Left ventricle myocardium inferior (tissue), 1 donor: Measurements from ENCODE around the gene DNAAF8. TPM values are rescaled to one million over a fixed set of nuclear protein-coding genes. Genes with fewer than 3 reads are reported as not detected.
"Not testable (repeated sequence)": the region's sequence is repeated elsewhere in the genome, so short reads cannot be mapped to it uniquely, and the experiment has no call there.

Source experiments
- DNase-seq: peaks from one replicate; pipeline ENCODE4 v3.0.0-alpha.2; 2020
- H3K27ac ChIP-seq: fragments of 200-600 bp; replicated peaks from 2 replicates; pipeline ENCODE4 v1.8.0; 2021
- H3K27me3 ChIP-seq: fragments of 200-600 bp; 2 replicates; pipeline ENCODE4 v1.8.0; 2021; ENCODE audit warnings: low read depth
- H3K36me3 ChIP-seq: fragments of 200-600 bp; 2 replicates; pipeline ENCODE4 v1.8.0; 2021
- H3K4me1 ChIP-seq: fragments of 200-600 bp; 2 replicates; pipeline ENCODE4 v1.8.0; 2021
- H3K4me3 ChIP-seq: fragments of 200-600 bp; 2 replicates; pipeline ENCODE4 v1.8.0; 2021; ENCODE audit warnings: mild to moderate bottlenecking, moderate library complexity
- H3K9me3 ChIP-seq: fragments of 200-600 bp; replicated peaks from 2 replicates; pipeline ENCODE4 v1.8.0; 2021
- intact Hi-C: fragments of 100-400 bp; cut with micrococcal nuclease; formaldehyde crosslinking; loops from one replicate; pipeline ENCODE4 v1.11.0; 2022
- total RNA-seq: library from RNA; stranded (reverse); fragmentation: NEBNext Ultra II Directional; extraction: Animal tissue kit (Norgen Biotek cat#: 25700); gene quantifications from one replicate; pipeline ENCODE4 v1.2.1, GENCODE V29; 2021
- TF ChIP-seq, protein P1 (sequence below): fragments of 200-600 bp; IDR thresholded peaks from 2 replicates; pipeline ENCODE4 v1.8.0; 2021; ENCODE audit warnings: antibody characterized with exemption, mild to moderate bottlenecking, borderline replicate concordance
- donor health status: DM: no; HTN: yes; CAD: no; lungs with severe emphysema.

The DNAAF8 gene
- total RNA-seq, 1 donor from 2014 or later = 0.77 TPM

DNA sequence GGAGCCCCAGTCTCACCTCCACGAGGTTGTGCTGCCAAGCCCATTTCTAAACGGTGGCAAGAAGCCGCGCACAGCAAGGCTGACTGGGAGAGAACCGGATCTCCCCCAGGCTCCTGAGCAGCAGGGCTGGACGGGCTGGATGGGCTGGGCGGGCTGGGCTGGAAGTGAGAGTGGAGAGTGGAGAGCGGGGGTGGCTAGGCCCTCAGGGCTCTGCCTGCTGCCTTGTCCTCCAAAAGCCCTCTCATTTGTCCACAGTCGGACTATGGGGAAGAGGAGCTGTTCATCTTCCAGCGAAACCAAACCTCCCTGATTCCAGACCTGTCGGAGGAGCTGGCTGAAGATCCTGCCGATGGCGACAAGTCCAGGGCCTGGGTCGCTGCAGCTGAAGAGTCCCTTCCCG lies 3.2 kb downstream of the DNAAF8 start:
- Histone ChIP-seq H3K36me3 (no peaks in the 10 kb centered on the region), H3K9me3 (no peaks in the 10 kb centered on the region), H3K27me3 (no peaks in the 10 kb centered on the region), H3K4me1 (peaks cover 25% of the 10 kb centered on the region), H3K4me3 (no peak overlapping the region), H3K27ac (no peak overlapping the region)
- no peak for DNase-seq
- intact Hi-C loops = no loop called here
- TF ChIP-seq, protein P1, sequence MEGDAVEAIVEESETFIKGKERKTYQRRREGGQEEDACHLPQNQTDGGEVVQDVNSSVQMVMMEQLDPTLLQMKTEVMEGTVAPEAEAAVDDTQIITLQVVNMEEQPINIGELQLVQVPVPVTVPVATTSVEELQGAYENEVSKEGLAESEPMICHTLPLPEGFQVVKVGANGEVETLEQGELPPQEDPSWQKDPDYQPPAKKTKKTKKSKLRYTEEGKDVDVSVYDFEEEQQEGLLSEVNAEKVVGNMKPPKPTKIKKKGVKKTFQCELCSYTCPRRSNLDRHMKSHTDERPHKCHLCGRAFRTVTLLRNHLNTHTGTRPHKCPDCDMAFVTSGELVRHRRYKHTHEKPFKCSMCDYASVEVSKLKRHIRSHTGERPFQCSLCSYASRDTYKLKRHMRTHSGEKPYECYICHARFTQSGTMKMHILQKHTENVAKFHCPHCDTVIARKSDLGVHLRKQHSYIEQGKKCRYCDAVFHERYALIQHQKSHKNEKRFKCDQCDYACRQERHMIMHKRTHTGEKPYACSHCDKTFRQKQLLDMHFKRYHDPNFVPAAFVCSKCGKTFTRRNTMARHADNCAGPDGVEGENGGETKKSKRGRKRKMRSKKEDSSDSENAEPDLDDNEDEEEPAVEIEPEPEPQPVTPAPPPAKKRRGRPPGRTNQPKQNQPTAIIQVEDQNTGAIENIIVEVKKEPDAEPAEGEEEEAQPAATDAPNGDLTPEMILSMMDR = no peak

DNA sequence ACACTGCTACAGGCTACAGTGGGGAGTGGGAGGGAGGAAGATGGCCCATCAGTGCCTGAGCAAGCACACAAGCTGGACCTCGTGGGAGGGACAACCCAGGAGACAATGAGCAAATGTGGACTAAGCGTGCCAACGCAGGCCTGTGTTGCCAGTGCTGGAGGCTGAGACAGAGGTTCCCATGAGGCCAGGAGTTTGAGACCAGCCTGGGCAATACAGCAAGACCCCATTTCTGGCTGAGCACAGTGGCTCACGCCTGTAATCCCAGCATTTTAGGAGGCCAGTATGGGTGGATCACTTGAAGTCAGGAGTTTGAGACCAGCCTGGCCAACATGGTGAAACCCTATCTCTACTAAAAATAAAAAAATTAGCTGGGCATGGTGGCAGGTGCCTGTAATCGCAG lies 4.0 kb downstream of the DNAAF8 start:
- DNase-seq, H3K27ac ChIP-seq, H3K27me3 ChIP-seq, intact Hi-C loops, H3K36me3 ChIP-seq, H3K4me3 ChIP-seq, H3K9me3 ChIP-seq: not testable (repeated sequence)
- peaks cover 28% of the 10 kb centered on the region for H3K4me1 ChIP-seq

DNA sequence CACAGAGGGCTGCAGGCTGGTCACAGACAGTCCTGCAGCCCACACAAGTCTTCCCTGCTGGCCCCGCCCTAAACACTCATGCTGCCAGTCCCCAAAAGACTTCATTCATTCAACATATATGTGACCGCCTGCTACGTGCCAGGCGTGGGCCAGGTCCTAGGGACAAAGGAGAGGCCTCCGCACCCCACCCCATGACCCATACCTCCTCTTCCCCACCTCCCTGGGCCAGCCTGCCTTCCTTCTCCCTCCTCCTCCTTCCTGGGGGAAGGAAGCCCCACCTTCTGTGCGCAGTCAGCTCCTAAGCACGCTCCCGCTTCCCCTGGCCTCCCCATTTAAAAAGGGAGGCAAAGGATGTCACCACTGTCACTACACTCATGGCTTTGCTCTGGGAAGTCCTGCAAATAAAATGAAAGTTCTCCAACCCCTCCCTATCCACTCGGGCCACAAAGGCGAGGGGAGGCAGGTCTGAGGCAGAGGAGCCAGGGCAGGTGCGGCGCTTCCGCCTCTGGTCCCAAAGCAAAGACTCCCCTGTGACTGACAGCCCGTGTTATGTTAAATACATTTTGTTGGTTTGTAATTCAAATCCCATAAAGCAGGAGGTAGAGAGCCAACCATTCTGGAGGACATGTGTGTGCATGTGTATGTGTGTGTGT lies 9.0 kb downstream of the DNAAF8 start:
- H3K4me3 ChIP-seq = peak overlapping the region; percentile 16
- H3K4me1 ChIP-seq = peaks cover 11% of the 10 kb centered on the region
- no peaks in the 10 kb centered on the region for H3K27me3 ChIP-seq
- H3K27ac ChIP-seq = no peak overlapping the region
- intact Hi-C loops = no loop called here
- H3K9me3 ChIP-seq = no peaks in the 10 kb centered on the region
- H3K36me3 ChIP-seq = no peaks in the 10 kb centered on the region
- DNase-seq = no peak
- TF ChIP-seq, protein P1 = no peak

DNA sequence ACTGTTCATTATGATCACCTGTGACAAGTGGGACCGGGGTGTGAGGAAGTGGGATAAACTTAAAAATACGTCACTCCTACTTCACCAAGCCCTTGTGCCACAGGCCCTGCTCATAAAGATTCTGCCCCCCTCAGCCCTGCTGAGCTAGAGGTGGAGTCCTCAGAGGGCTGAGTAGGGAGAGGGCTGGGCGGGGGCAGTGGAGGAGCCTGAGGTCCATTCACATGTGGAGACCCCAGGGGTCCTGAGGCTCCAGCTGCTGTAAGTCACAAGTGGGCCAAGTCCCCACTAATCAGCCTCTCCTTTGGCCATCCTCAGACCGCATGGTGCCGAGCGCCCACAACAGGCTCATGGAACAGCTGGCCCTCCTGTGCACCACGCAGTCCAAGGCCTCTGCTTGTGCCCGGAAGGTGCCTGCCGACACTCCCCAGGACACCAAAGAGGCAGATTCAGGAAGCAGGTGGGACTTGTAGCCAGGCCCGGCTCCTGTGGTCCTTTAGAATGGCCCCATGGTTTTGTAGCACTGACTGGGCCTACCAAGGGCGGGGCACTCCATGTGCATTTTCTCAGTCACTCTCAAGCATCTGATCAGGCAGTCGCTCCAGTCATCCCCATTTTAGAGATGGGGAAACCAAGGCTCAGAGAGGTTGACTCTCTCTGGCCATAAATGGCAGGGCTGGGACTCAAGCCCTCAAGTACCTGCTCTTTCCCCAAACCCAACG lies 10.4 kb downstream of the DNAAF8 start:
- Histone ChIP-seq H3K9me3 (no peaks in the 10 kb centered on the region), H3K4me3 (no peak overlapping the region), H3K4me1 (peaks cover 11% of the 10 kb centered on the region), H3K36me3 (peaks cover 9% of the 10 kb centered on the region), H3K27ac (no peak overlapping the region), H3K27me3 (no peaks in the 10 kb centered on the region)
- intact Hi-C loops = no loop called here
- TF ChIP-seq, protein P1 = no peak
- DNase-seq = no peak

DNA sequence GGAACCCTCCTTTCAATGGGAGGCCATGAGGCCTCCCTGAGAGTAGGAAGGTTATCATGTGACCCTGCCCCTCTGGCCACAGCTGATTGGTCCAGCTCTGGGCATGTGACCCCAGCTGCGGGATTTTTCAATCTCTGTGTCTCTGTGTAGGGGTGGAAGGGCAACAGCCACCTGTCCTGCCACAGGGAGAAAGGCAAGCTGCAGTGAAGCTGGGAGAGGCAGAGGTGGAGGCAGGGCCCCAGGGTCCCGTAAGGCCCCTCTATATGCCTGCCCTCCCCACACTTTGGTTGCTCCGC lies 10.9 kb downstream of the DNAAF8 start:
- intact Hi-C loops = no loop called here
- Histone ChIP-seq H3K27me3 (no peaks in the 10 kb centered on the region), H3K4me3 (no peak overlapping the region), H3K27ac (no peak overlapping the region), H3K4me1 (peaks cover 11% of the 10 kb centered on the region), H3K9me3 (no peaks in the 10 kb centered on the region), H3K36me3 (peaks cover 15% of the 10 kb centered on the region)
- TF ChIP-seq, protein P1 = no peak
- no peak for DNase-seq

DNA sequence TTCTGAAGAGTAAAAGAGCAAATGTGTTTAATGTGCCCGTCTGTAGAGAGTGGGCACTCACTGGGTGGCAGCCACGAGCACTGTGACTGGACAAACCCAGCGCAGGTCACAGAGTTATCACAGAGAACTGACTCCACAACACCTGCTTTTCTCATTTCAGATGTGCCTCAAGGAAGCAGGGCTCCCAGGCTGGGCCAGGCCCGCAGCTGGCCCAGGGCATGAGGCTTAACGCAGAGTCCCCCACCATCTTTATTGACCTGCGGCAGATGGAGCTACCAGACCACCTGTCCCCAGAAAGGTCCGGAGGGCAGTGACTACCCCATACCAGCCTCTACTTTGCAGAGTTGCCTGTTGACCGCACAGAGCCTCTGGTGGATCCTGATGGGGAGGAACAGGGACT lies 11.9 kb downstream of the DNAAF8 start:
- Histone ChIP-seq H3K9me3 (no peaks in the 10 kb centered on the region), H3K4me3 (no peak overlapping the region), H3K4me1 (peaks cover 11% of the 10 kb centered on the region), H3K27ac (no peak overlapping the region), H3K27me3 (no peaks in the 10 kb centered on the region), H3K36me3 (peaks cover 24% of the 10 kb centered on the region)
- DNase-seq = no peak
- TF ChIP-seq, protein P1 = no peak
- intact Hi-C loops = no loop called here
